K562 (cell line): ENCODE results near the gene CYYR1.

ENCODE experiments used
- CTCF ChIP-seq, 3 experiments: IDR thresholded peaks in 2 of 3; conservative IDR thresholded peaks in 1 of 3; 2 replicates each; pipeline ENCODE4 v1.5.1; 2011 to 2012; ENCODE audit warnings: low read length in 3 of 3, mild to moderate bottlenecking in 3 of 3, control low read depth in 2 of 3, improper control_type of control experiment in 1 of 3, inconsistent platforms in 1 of 3, low read depth in 1 of 3, mixed read lengths in 1 of 3, moderate library complexity in 1 of 3; ENCODE audit not compliant: insufficient read depth in 2 of 3
- FOXK1 ChIP-seq: sonication (generic); formaldehyde crosslinking; IDR thresholded peaks from 2 replicates; pipeline ENCODE4 v1.8.0; 2022; ENCODE audit warnings: missing genetic modification reagents, mild to moderate bottlenecking, borderline replicate concordance
- GATA2 ChIP-seq: sonication (generic); formaldehyde crosslinking; IDR thresholded peaks from 2 replicates; pipeline ENCODE4 v1.4.0; 2020; ENCODE audit warnings: mild to moderate bottlenecking, missing genetic modification reagents
- NR2C2 ChIP-seq, 2 experiments: fragments of 200-800 bp in 1 of 2; sonication (Bioruptor generic) in 1 of 2; sonication (generic) in 1 of 2; formaldehyde crosslinking in 1 of 2; IDR thresholded peaks; 2 replicates each; pipeline versions ENCODE4 v1.6.1 to v1.8.0; 2016 to 2022; ENCODE audit warnings: mild to moderate bottlenecking in 1 of 2, missing compliant biosample characterization in 1 of 2, missing genetic modification characterization in 1 of 2, missing genetic modification reagents in 1 of 2
- POLR3A ChIP-seq: IDR thresholded peaks from 2 replicates; pipeline ENCODE4 v1.6.1; 2011; ENCODE audit warnings: borderline replicate concordance, mild to moderate bottlenecking, moderate library complexity; ENCODE audit not compliant: insufficient read length, insufficient read depth; ENCODE audit errors: extremely low read depth
- ZBTB7A ChIP-seq: IDR thresholded peaks from 2 replicates; pipeline ENCODE4 v1.6.1; 2011; ENCODE audit warnings: low read depth, mild to moderate bottlenecking, low read length, moderate library complexity, borderline replicate concordance; ENCODE audit not compliant: control insufficient read depth
- ZNF347 ChIP-seq: fragments of 450-650 bp; formaldehyde crosslinking; IDR thresholded peaks from 2 replicates; pipeline ENCODE4 v1.4.0; 2020; ENCODE audit warnings: low read depth, mild to moderate bottlenecking, moderate library complexity

GRCh38 chr21:26597031-26597430 lies 23.9 kb upstream of the CYYR1 start:
- no peak for TF ChIP-seq NR2C2 (CRISPR knock-in tag; IDR thresholded peaks at IDR 0.05)
- no peak for TF ChIP-seq NR2C2 (tag; IDR thresholded peaks at IDR 0.05)
- TF ChIP-seq POLR3A: no peak
- no peak for TF ChIP-seq CTCF (IDR thresholded peaks at IDR 0.05 in 2 of 3, conservative IDR thresholded peaks at IDR 0.05 in 1 of 3; ENCODE audit: insufficient read depth in 2 of 3, low read depth in 1 of 3, low read length in 3 of 3)
- TF ChIP-seq ZBTB7A: no peak
- TF ChIP-seq ZNF347 (CRISPR knock-in tag): no peak
- no peak for TF ChIP-seq FOXK1 (CRISPR knock-in tag)
- no peak for TF ChIP-seq GATA2 (CRISPR knock-in tag)
